GM12872 (cell line): Measurements from ENCODE around the gene AK1.

Experiments
- CTCF ChIP-seq: IDR thresholded peaks from 3 replicates; pipeline ENCODE4 v1.5.1; 2011; ENCODE audit warnings: low read depth, mild to moderate bottlenecking, low read length, moderate library complexity; ENCODE audit not compliant: insufficient read depth

Gene AK1

GRCh38 chr9:127818574-127818973 is 58.9 kb downstream of the AK1 start:
- no peak for TF ChIP-seq CTCF

- no peak for TF ChIP-seq CTCF
These were observed 59.5 kb downstream of the AK1 start for GRCh38 chr9:127817881-127818434.

DNA sequence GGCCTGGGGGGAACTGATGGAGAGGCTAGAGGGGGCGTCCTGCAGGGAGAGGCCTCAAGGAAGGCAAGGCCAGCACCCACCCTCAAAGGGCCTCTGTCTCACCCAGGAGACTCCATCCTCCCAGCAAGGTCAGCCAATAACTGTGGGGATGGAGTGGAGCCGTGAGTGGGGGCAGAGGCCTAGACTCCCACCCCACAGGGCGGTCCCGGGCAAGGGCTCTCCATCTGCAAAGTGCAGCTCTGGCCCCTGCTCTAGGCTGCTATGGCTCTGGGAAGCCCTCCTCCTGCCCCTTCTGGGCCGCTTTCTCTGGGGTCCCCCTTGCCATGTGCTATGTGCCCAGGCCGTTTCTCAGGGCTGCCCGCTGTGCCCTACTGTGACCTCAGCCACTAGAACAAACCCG is 60.7 kb downstream of the AK1 start:
- no peak for TF ChIP-seq CTCF
